NCI-H82 treated with DMSO at 0.1 percent for 48 hours (cell line): ENCODE results near the gene BLOC1S1.

Source experiments
- DNase-seq: peaks from one replicate; lab custom pipeline; 2025; ENCODE audit not compliant: unreplicated experiment; lab: John Stamatoyannopoulos, UW

The BLOC1S1 gene

DNA sequence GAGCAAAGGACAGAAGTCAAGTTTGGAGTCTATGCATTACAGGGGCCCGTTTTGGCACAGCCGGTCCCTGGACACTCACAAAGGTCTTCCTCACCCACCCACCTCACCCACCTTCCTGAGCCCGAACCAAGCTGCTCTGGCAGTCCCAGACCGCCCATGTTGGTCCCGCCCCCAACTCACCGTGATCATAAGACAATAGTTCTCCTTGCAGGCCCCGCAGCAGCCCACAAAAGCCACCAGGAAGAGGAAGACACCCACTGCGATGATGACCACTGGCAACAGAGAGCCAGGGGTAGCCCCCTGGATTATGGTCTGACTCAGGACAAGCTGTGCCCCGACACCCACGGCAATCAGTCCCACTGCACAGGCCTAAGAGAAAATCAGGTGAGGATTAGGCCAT lies 11.1 kb downstream of the BLOC1S1 start:
- DNase-seq, result no peak

DNA sequence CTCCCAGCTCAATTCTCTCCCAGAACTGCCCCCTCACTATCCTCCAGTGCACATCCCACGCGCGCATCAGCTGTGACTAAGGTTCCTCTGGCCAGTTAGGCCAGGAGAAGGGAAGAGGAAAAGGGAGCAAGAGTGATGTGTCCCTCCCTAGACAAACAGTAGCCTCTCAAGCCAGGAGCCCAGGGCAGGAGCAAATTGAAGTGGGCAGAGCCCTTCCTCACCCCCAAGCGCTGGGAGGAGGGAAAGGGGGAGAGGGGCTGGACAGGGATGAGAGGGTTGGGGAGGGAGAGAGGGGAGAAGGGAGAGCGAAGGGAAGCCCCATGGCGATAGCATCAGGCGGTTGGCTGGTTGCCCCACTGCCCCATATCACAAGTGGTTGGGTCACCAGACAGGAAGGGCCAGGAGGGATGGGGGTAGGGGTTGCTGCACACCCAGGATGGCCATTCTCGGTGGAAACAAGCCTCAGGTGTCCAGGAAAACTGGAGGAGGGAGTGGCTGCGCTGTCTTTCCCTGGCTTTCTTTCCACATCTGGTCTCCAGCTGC lies 11.9 kb downstream of the BLOC1S1 start:
- no peak for DNase-seq

GRCh38 chr12:55728186-55728938 lies 12.5 kb downstream of the BLOC1S1 start:
- DNase-seq, result no peak

GRCh38 chr12:55728939-55729818 lies 13.3 kb downstream of the BLOC1S1 start, which contains the start of gene CD63:
Gene CD63, minus strand, starts transcription at chr12:55729009. Its CDS starts 668 bp downstream, at chr12:55728341.
- DNase-seq, result peak; percentile 44

GRCh38 chr12:55729819-55730818 lies 14.3 kb downstream of the BLOC1S1 start:
- DNase-seq, result no peak

DNA sequence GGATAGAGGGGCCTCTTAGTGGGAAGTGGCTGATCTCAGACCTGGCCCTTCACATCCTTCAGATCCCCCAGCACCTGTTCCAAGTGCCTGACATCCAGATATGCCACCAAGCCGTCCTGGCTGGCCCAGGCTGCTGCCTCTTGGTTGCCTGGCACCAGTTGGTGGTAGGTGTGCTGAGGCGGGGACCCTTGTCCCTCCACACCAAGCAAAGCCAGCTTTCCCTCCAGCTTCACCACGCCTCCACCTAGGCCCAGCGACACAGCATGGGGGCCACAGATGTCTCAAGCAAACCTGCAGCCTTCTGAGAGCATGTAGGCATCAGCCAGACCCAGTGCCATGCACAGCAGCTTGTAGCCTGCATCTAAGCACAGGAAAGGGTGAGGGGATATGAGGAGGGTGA lies 16.4 kb downstream of the BLOC1S1 start:
- no peak for DNase-seq

GRCh38 chr12:55733021-55733555 lies 17.2 kb downstream of the BLOC1S1 start:
- no peak for DNase-seq

DNA sequence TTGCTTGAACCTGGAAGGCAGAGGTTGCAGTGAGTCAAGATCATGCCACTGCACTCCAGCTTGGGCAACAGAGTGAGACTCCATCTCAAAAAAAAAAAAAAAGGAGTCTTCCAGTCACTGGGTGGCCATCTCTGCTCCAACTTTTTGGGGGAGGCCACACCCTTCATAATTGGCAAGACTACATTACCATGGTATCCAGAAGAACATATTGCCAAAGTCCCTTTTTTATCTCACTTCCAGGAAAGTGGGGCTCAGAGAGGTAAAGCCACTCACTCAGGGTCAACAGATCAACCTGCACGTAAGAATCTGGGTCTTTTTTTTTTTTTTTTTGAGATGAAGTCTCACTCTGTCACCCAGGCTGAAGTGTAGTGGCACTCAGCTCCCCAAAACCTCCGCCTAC lies 18.0 kb downstream of the BLOC1S1 start:
- no peak for DNase-seq

DNA sequence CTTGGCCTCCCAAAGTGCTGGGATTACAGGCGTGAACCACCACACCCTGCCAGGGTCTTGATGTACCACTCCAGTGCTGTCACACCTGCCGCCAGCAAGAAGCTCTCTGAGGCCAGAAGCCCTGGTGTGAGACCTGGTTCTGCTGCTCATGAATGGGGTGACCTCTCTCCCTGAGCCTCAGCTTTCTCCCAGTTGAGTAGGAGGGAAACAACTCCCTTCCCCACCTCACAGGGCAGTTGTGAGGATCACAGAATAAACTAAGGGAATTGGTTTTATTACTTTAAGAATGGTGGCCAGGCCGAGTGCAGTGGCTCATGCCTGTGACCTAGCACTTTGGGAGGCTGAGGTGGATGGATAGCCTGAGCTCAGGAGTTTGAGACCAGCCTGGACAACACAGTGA lies 18.7 kb downstream of the BLOC1S1 start:
- DNase-seq, result no peak

- no peak for DNase-seq
These were observed 20.2 kb downstream of the BLOC1S1 start for GRCh38 chr12:55736076-55736475.

DNA sequence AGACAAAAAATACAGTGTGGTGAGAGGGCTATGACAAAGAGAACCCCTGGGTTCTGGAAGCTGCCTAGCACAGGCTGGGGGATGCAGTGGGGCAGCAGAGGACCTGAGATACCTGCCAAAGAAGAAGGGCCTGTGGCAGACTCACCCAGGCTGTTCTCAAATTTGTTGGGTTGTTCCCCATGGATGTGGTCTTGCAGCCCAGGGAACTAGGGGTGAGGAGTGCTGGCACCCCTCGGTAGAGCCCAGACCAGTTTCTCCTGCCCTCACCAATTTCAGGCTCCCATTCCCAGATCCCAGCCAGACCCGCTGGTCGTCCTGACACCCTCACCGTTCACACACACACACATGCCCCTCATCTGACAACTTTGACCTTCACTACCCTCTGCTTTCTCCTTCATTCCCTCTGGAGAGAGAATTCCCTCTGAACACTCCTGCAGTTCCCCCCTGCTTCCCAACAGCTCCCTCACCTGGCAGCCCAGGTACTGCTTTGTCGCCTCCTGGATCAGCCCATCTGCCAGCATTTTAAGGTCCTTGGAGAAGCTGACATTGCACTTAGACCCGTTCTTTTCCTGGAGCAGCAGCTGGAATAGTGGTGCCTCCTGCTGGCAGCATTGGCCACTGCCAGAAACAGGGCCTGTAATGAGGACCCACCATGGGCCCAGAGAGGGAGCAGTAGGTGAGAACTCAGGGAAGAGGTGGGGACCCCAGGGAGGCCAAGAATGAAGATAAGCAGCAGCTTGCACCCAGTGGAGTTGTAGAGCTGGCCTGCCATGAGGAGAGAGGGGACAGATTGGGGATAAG lies 21.1 kb downstream of the BLOC1S1 start:
- DNase-seq, result peak; percentile 77

DNA sequence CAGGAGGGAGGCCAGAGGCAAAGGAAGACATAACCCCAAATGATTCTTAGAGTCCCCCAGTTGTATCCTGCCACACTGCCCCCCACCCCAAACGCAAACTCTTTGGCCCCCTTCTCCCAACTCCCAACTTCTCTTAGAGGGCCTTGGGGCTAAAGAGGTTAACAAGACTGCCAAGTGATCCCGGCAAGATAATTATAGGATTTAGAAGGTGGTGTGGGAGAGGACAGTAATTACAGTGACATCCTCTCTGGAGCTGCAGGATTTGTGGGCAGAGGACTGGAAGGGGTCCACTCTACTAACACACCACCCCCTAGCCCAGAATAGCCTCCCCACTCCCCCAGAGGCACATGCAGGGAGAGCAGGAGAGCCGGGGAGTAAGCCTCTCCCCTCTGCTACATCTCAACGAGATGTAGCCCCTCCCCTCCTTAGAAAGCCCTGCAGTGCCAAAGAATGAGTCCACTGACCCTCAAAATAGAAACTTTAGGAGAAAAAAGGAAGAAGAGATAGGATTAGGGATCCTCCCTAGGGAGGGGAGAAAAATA lies 21.8 kb downstream of the BLOC1S1 start:
- DNase-seq, result peak; percentile 42

GRCh38 chr12:55738123-55739024 lies 22.5 kb downstream of the BLOC1S1 start:
- peak; percentile 88 for DNase-seq

DNA sequence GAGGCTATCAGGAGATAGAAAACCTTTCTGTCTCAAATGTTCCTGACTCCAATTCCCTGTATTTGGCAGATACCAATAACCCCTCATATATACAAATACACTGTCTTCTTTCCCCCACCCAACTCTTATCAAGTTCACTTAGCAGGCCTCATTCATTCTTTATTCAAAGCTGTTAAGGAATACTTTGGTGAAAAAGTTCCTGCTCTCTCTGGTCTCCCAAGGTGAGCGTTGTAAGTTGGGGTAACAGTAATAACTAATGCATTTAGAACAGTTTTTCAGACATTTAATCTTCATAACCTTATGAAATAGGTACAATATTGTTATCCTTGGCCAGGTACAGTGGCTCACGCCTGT lies 23.2 kb downstream of the BLOC1S1 start:
- DNase-seq, result no peak

DNA sequence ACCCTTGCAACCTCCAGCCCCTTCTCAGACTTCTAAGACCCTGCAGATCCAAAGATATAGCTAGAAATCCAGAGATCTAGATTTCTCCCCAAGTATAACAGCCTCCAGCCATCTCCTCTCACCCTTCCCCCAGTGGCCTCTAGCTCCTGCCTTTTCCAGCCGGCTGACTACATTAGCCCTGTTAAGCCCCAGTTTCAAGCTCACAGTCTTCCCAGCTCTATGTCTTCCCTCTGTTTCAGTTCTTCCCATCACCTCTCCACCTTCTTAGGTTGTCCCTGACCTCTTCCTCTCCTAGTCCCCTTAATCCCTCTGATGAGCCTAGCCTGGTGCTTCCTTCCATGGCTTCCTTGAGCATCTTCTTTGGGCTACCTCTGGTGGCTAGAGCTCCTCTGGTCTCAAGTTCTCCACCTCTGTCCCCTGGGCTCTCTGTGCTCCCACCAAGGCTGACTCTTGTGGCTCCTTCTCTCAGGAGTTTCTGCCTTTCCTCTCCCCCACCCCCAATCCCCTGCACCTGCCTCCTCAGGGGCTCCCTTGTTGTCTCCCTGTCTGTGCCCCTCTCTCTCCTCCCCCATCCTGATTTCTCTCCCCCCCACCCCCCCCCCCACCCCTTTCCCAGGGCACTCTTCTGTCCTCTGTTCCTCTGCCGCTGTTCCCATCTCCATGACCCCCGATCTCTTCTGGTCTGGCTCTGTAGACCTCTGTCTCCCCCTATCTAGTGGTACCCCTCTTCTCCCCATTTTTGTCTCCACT lies 26.3 kb downstream of the BLOC1S1 start:
- no peak for DNase-seq

DNA sequence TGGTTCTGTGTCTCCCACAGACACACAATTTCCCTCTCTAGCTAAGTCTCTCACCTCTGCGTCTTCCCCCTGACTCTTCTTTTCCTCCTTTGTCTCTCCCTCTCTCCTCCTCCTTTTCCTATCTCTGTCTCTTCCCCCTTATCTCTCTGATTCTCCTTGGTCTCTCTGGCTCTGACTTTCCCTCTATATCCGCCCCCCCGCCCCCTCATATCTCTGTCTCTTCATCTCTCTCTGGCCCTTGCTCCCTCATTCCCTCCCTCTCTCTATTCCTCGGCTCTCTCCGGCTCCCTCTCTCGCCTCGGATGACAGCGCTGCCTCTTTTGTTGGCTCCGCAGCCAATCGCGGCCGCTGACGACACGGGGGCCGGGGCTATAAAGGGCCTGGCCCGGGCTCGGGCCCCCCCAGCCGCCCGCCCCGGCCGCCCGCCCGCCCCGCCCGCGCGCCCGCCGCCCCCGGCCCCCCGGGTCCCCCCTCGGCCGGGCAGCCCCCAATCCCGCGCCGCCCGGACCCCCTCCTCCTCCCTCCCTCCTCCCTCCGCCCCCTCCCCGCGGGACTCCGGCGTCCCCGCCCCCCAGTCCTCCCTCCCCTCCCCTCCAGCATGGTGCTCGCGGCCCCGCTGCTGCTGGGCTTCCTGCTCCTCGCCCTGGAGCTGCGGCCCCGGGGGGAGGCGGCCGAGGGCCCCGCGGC lies 27.0 kb downstream of the BLOC1S1 start, which contains the start of gene GDF11:
Gene GDF11, plus strand, starts transcription at position 404 of the 687 bp plus-strand sequence. Its CDS starts 195 bp downstream, at position 599.
- DNase-seq, result peak; percentile 51
